MCF 10A (cell line): ENCODE results near the gene SPOCD1. TPM values are rescaled to one million over a fixed set of nuclear protein-coding genes. Genes with fewer than 3 reads are reported as not detected.

ENCODE experiments used
- BruUV-seq: library from RNA; stranded (reverse); fragments of 400-500 nt; replicated peaks from 2 replicates; lab custom pipeline; 2021; lab: Mats Ljungman, UMichigan
- CTCF ChIA-PET: fragments of 300-600 bp; sonication (Branson Sonifier 250); formaldehyde crosslinking; extraction: SDS; loops from one replicate; lab custom pipeline; 2021; ENCODE audit warnings: antibody characterized with exemption, inconsistent platforms; lab: Yijun Ruan, JAX
- POLR2A ChIA-PET: fragments of 300-600, 350-650 bp; sonication (Branson Sonifier 250); formaldehyde crosslinking; extraction: SDS; loops from one replicate; lab custom pipeline; 2020; ENCODE audit warnings: antibody characterized with exemption, inconsistent platforms; lab: Yijun Ruan, JAX
- DNase-seq: peaks from one replicate; pipeline ENCODE4 v3.0.0-alpha.2; 2018; ENCODE audit not compliant: unreplicated experiment
- H3K27ac Mint-ChIP-seq: one replicate; pipeline ENCODE4 v1.8.0; 2022; ENCODE audit warnings: mild to moderate bottlenecking, low read depth, mixed read lengths; ENCODE audit not compliant: unreplicated experiment
- H3K27me3 Mint-ChIP-seq: one replicate; pipeline ENCODE4 v1.8.0; 2022; ENCODE audit warnings: mixed read lengths; ENCODE audit not compliant: insufficient read depth, unreplicated experiment
- H3K36me3 Mint-ChIP-seq: one replicate; pipeline ENCODE4 v1.8.0; 2022; ENCODE audit warnings: mild to moderate bottlenecking, moderate library complexity, mixed read lengths; ENCODE audit not compliant: insufficient read depth, unreplicated experiment
- H3K4me1 Mint-ChIP-seq: one replicate; pipeline ENCODE4 v1.8.0; 2022; ENCODE audit warnings: mixed read lengths; ENCODE audit not compliant: insufficient read depth, unreplicated experiment
- H3K4me3 Mint-ChIP-seq: one replicate; pipeline ENCODE4 v1.8.0; 2022; ENCODE audit warnings: mild to moderate bottlenecking, moderate library complexity, mixed read lengths; ENCODE audit not compliant: unreplicated experiment
- H3K9me3 Mint-ChIP-seq: one replicate; pipeline ENCODE4 v1.8.0; 2022; ENCODE audit warnings: mixed read lengths; ENCODE audit not compliant: unreplicated experiment
- CTCF ChIP-seq: fragments of 200-600 bp; IDR thresholded peaks from one replicate; pipeline ENCODE4 v1.8.0; 2022; ENCODE audit warnings: antibody characterized with exemption, mild to moderate bottlenecking; ENCODE audit not compliant: unreplicated experiment
- intact Hi-C: fragments of 100-400 bp; cut with micrococcal nuclease; formaldehyde crosslinking; loops from 2 replicates; pipeline ENCODE4 v1.14.1; 2022
- total RNA-seq: library from RNA; stranded (reverse); gene quantifications from 2 replicates; pipeline ENCODE4 v1.2.3, GENCODE V29; 2022

Gene SPOCD1
- total RNA-seq, 1 experiment from 2014 or later, result 0.47 TPM

DNA sequence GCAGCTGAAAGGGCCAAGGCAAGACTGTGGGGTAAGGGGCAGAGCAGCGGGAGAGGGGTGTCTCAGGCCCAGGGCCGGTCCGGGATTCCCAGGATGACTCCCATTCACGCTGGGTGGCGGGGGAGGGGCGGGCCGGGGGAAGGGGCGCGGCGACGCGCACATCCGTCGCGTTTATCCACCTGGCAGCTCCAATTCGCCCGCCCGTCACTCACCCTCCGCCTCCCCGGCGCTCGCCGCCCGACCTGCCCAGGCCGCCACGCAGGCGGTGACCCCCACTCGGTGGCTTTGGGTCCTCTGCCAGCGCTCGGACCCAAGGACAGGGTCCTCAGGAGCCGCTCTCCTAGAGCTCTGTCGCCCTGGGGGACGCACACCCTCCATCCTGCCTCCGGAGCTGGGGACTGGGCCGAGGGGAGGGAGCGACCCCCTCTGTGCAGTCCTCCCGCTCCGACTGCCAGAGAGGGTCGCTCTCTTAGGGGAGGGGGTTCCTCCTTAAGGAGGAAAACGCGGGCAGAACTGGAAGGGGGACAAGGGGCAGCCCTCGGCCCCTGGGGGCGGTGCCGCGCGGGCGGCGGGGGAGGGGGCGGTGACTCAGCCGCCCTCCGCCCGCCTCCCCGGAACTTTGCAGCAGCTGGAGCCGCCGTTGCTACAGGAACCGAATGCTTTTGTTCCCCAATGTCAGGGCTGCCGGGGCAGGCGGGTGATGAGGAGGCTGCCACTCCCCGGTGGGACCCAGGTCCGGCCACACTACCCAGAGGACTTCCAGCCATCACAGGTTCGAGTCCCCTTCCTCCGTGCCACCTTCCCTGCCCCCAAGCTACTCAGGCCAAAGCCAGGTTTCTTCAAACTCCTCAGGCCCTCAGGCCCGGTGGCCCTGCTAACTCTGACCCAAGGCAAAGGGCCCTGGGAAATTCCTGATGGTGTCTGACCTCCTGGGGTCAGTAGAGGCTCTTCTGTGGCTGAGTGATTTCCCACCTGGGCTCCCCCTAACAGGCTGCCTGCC lies 55.1 kb downstream of the SPOCD1 start:
- Mint-ChIP-seq H3K4me3 (no peak overlapping the region), H3K9me3 (no peaks in the 10 kb centered on the region), H3K36me3 (no peaks in the 10 kb centered on the region), H3K4me1 (peaks cover 17% of the 10 kb centered on the region), H3K27ac (no peak overlapping the region), H3K27me3 (no peaks in the 10 kb centered on the region)
- peak; percentile 34 for DNase-seq
- no peak for TF ChIP-seq CTCF
- intact Hi-C loops, result no loop called here
- no TSS peak for BruUV-seq
- POLR2A ChIA-PET, result interaction anchor here (0.7 to 1.0 kb wide), 2 partner anchors 10 to 91 kb away, joined by 3 to 5 read pairs; no protein-coding TSS in a partner anchor
- CTCF ChIA-PET, result interaction anchor here (0.6 kb wide), 2 partner anchors 8 to 134 kb away, joined by 3 read pairs; no protein-coding TSS in a partner anchor

GRCh38 chr1:31759298-31760023 lies 56.4 kb downstream of the SPOCD1 start:
- peaks cover 30% of the 10 kb centered on the region for H3K4me1 Mint-ChIP-seq
- DNase-seq, result no peak
- no peak overlapping the region for H3K4me3 Mint-ChIP-seq
- no peak for TF ChIP-seq CTCF
- ChIA-PET CTCF (interaction anchor here (0.5 to 1.2 kb wide), 3 partner anchors 20 to 389 kb away, joined by 3 to 4 read pairs (median 3); no protein-coding TSS in a partner anchor), POLR2A (no interaction called here)
- H3K27me3 Mint-ChIP-seq, result no peaks in the 10 kb centered on the region
- no peak overlapping the region for H3K27ac Mint-ChIP-seq
- no TSS peak for BruUV-seq
- H3K9me3 Mint-ChIP-seq, result no peaks in the 10 kb centered on the region
- intact Hi-C loops, result no loop called here
- H3K36me3 Mint-ChIP-seq, result no peaks in the 10 kb centered on the region

- BruUV-seq, result no TSS peak
Observed at GRCh38 chr1:31758823-31759222, 57.0 kb downstream of the SPOCD1 start.

More at GRCh38 chr1:31758823-31759222, 57.0 kb downstream of the SPOCD1 start:
- Mint-ChIP-seq H3K27ac (no peak overlapping the region), H3K9me3 (no peaks in the 10 kb centered on the region), H3K36me3 (no peaks in the 10 kb centered on the region), H3K27me3 (no peaks in the 10 kb centered on the region), H3K4me1 (peaks cover 35% of the 10 kb centered on the region), H3K4me3 (no peak overlapping the region)
- TF ChIP-seq CTCF, result no peak
- ChIA-PET CTCF (interaction anchor here (0.6 to 1.2 kb wide), 4 partner anchors 13 to 205 kb away, joined by 3 to 4 read pairs (median 3); no protein-coding TSS in a partner anchor), POLR2A (interaction anchor here (0.6 to 1.0 kb wide), 2 partner anchors 180 to 236 kb away, joined by 3 read pairs; no protein-coding TSS in a partner anchor)
- intact Hi-C loops, result no loop called here
- DNase-seq, result no peak
